RWPE2 (cell line): Measurements from ENCODE around the gene PTF1A.

Source experiments
- ATAC-seq: fragments of 200-7000 bp; cut with Tn5 transposase; 3 replicates; pipeline ENCODE4 v1.9.1; 2021; ENCODE audit warnings: low read depth
- DNase-seq: peaks from one replicate; pipeline ENCODE4 v3.0.0-alpha.2; 2020; ENCODE audit warnings: low spot score
- H3K27ac ChIP-seq: fragments of 450-650 bp; 2 replicates; pipeline ENCODE4 v1.5.1; 2017; ENCODE audit warnings: mild to moderate bottlenecking; ENCODE audit not compliant: poor library complexity, severe bottlenecking
- H3K27me3 ChIP-seq: fragments of 250-450 bp; sonication (Bioruptor Pico); 2 replicates; pipeline ENCODE4 v1.5.1; 2021; ENCODE audit warnings: mild to moderate bottlenecking, moderate library complexity; ENCODE audit not compliant: insufficient read depth, poor library complexity, severe bottlenecking
- H3K36me3 ChIP-seq: fragments of 250-450 bp; sonication (Bioruptor Pico); 2 replicates; pipeline ENCODE4 v1.5.1; 2020; ENCODE audit warnings: low read depth, mild to moderate bottlenecking, moderate library complexity
- H3K4me1 ChIP-seq: fragments of 250-450 bp; sonication (Bioruptor Pico); 2 replicates; pipeline ENCODE4 v1.5.1; 2021; ENCODE audit warnings: mild to moderate bottlenecking, moderate library complexity; ENCODE audit not compliant: insufficient read depth, poor library complexity, severe bottlenecking
- H3K4me3 ChIP-seq: fragments of 250-450 bp; sonication (Bioruptor Pico); 2 replicates; pipeline ENCODE4 v1.5.1; 2021; ENCODE audit warnings: mild to moderate bottlenecking, moderate library complexity; ENCODE audit not compliant: severe bottlenecking
- H3K9me3 ChIP-seq: fragments of 250-450 bp; sonication (Bioruptor Pico); 2 replicates; pipeline ENCODE4 v1.5.1; 2021; ENCODE audit warnings: mild to moderate bottlenecking, moderate library complexity; ENCODE audit not compliant: severe bottlenecking
- TF ChIP-seq, protein P1 (sequence below): fragments of 450-650 bp; IDR thresholded peaks from one replicate; pipeline ENCODE4 v1.5.1; 2017; ENCODE audit warnings: mild to moderate bottlenecking, moderate library complexity; ENCODE audit not compliant: poor library complexity, severe bottlenecking

Gene PTF1A

DNA sequence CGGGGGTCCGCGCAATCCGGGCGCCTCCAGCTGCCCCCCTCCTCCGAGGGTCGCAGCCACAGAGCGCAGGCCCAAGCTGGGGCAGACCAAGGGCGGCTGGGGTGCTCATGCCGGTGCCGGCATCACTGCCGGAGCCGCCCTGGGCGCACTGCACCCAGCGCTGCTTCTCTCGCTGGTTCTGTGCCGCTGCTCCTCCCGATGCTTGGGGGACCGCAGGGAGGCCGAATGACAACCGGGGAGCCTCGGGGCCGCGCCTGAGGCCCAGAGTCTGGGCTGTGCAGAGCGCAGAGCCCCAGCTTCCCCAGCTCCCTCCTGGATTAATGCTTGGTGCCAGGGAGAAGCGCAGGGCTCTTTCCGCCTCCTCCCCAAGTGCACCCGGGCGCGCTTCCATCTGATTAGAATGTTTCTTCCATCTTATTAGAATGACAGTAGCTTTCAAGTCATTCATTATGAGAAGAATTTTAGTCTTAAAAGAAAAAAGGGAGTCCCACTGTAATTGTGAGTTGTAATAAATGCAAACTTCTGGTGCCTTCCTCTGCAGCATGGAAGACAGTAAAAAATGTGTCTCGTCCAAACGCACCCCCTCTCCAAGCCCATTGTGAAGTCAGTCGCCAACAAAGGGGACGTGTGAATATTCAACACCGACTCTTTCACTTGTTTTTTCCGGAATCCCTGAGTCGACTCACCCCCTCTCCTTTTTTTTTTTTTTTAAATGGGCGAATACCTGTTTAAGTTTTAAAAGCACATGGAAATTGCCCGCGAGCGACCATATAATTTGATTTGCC lies 19.5 kb upstream of the PTF1A start:
- Histone ChIP-seq H3K36me3 (no peaks in the 10 kb centered on the region), H3K4me3 (no peak overlapping the region)

DNA sequence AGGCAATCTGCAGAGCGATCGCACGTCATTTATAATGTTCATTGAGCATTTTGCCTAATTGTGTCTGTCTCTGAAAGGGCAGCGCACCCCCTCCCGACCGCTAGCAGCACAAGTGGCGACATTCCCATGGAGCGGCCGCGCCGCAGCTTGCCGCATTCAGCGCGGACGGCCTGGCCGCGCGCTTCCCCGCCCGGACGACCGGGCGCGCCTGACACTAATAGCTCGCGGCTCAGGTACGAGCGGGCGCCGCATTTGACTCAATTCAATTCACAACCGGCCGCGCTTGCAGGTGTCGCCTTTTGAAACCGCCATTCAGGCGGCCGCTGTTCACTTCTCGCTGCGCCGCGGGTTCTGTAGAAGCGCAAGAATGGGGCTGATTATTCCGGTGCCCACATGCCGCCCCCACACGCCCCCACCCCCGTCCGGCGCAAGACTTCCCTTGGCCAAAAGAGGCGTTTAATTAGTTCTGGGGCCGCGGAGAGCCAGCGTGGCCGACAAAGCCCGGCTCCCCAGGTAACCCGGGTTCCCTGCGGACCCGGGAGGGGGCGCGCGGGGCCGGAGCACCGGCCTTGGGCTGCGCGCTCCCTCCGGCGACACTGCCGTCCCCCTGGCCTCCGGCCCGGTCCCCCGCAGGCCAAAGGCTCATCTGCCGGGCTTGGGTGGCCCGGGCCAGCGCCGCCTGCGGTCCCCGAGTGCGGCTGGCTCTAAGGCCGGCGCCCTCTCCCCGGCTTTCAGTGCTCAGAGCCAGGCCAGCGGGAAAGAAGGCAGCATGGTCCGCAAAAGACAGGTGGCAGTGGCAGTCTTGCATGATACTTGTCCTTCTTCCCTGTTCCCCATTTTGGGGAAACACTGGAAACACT lies 18.7 kb upstream of the PTF1A start:
- Histone ChIP-seq H3K4me3 (no peak overlapping the region), H3K27me3 (peaks cover 73% of the 10 kb centered on the region)
- ATAC-seq, result 0 out of 3 replicates have a peak, but pooled peaks have one; percentile 19

More for the DNA sequence above, 19.5 kb upstream of the PTF1A start:
- DNase-seq (no peak), ATAC-seq (no peak)
- no peak overlapping the region for H3K27ac ChIP-seq
- no peaks in the 10 kb centered on the region for H3K9me3 ChIP-seq
- TF ChIP-seq, protein P1, sequence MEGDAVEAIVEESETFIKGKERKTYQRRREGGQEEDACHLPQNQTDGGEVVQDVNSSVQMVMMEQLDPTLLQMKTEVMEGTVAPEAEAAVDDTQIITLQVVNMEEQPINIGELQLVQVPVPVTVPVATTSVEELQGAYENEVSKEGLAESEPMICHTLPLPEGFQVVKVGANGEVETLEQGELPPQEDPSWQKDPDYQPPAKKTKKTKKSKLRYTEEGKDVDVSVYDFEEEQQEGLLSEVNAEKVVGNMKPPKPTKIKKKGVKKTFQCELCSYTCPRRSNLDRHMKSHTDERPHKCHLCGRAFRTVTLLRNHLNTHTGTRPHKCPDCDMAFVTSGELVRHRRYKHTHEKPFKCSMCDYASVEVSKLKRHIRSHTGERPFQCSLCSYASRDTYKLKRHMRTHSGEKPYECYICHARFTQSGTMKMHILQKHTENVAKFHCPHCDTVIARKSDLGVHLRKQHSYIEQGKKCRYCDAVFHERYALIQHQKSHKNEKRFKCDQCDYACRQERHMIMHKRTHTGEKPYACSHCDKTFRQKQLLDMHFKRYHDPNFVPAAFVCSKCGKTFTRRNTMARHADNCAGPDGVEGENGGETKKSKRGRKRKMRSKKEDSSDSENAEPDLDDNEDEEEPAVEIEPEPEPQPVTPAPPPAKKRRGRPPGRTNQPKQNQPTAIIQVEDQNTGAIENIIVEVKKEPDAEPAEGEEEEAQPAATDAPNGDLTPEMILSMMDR, result no peak
- no peaks in the 10 kb centered on the region for H3K4me1 ChIP-seq
- peaks cover 73% of the 10 kb centered on the region for H3K27me3 ChIP-seq

GRCh38 chr10:23174074-23174976 lies 17.8 kb upstream of the PTF1A start:
- H3K4me3 ChIP-seq, result no peak overlapping the region
- no peak for DNase-seq
- H3K9me3 ChIP-seq, result no peaks in the 10 kb centered on the region
- no peaks in the 10 kb centered on the region for H3K36me3 ChIP-seq
- H3K27ac ChIP-seq, result no peak overlapping the region
- peaks cover 73% of the 10 kb centered on the region for H3K27me3 ChIP-seq
- TF ChIP-seq, protein P1, result no peak
- no peak for ATAC-seq
- H3K4me1 ChIP-seq, result no peaks in the 10 kb centered on the region

More for the DNA sequence above, 18.7 kb upstream of the PTF1A start:
- Histone ChIP-seq H3K9me3 (no peaks in the 10 kb centered on the region), H3K4me1 (no peaks in the 10 kb centered on the region), H3K27ac (no peak overlapping the region), H3K36me3 (no peaks in the 10 kb centered on the region)
- DNase-seq, result no peak
- TF ChIP-seq, protein P1, result no peak

- Histone ChIP-seq H3K27me3 (peaks cover 73% of the 10 kb centered on the region), H3K27ac (no peak overlapping the region), H3K9me3 (no peaks in the 10 kb centered on the region), H3K4me3 (no peak overlapping the region), H3K4me1 (no peaks in the 10 kb centered on the region), H3K36me3 (no peaks in the 10 kb centered on the region)
- DNase-seq (no peak), ATAC-seq (no peak)
- TF ChIP-seq, protein P1, result no peak
These were observed 17.1 kb upstream of the PTF1A start for GRCh38 chr10:23174977-23175512.
